ENCODE data around the gene RXRA.

Gene RXRA

GRCh38 chr9:134477342-134477925 is 151.2 kb downstream of the RXRA start:
- peak; percentile 73 for DNase-seq

- DNase-seq = no peak
Measured at GRCh38 chr9:134477927-134478326, 151.7 kb downstream of the RXRA start.

- DNase-seq = no peak
Measured at GRCh38 chr9:134481762-134482161, 155.5 kb downstream of the RXRA start.

GRCh38 chr9:134482226-134482625 is 156.0 kb downstream of the RXRA start:
- DNase-seq = no peak

- DNase-seq = no peak
Measured at GRCh38 chr9:134483361-134484184, 157.3 kb downstream of the RXRA start.

- no peak for DNase-seq
Measured at GRCh38 chr9:134484479-134484878, 158.2 kb downstream of the RXRA start.

GRCh38 chr9:134485653-134486052 is 159.4 kb downstream of the RXRA start:
- DNase-seq = no peak

- no peak for DNase-seq
Measured at GRCh38 chr9:134486143-134486591, 159.9 kb downstream of the RXRA start.

GRCh38 chr9:134486596-134486995 is 160.3 kb downstream of the RXRA start:
- DNase-seq = no peak

Measured in NCI-H524 treated with DMSO at 0.1 percent for 48 hours (cell line).